Natural killer cell treated with Interleukin-12 subunit alpha and Interleukin-12 subunit beta and Interleukin-15 and Interleukin-18, amount 100 ng/mL, for 72 hours (primary cell): ENCODE measurements around the gene LOXHD1. TPM values are rescaled to one million over a fixed set of nuclear protein-coding genes. Genes with fewer than 3 reads are reported as not detected.
A peak's percentile ranks its signal among the peaks of the same experiment; 100 is the strongest.

Experiments
- ATAC-seq, 2 donors: fragments of 150-1000 bp; cut with Tn5 transposase in 1 of 2; sonication (Bioruptor Pico), chemical (Tn5 transposase) in 1 of 2; 2 replicates each; pipeline ENCODE4 v1.10.0; 2021
- DNase-seq: peaks from one replicate; pipeline ENCODE4 v3.0.0; 2022; ENCODE audit warnings: low spot score
- H3K27ac Mint-ChIP-seq, 2 donors: 1 replicate in 1 of 2; 2 replicates in 1 of 2; pipeline ENCODE4 v1.8.0; 2022; ENCODE audit warnings: mixed read lengths in 2 of 2, mild to moderate bottlenecking in 1 of 2, moderate library complexity in 1 of 2
- H3K27me3 Mint-ChIP-seq, 2 donors: 1 replicate in 1 of 2; 2 replicates in 1 of 2; pipeline ENCODE4 v1.8.0; 2022; ENCODE audit warnings: mixed read lengths in 2 of 2
- H3K36me3 Mint-ChIP-seq: one replicate; pipeline ENCODE4 v1.8.0; 2022; ENCODE audit warnings: mixed read lengths
- H3K4me1 Mint-ChIP-seq, 2 donors: 1 replicate in 1 of 2; 2 replicates in 1 of 2; pipeline ENCODE4 v1.8.0; 2022; ENCODE audit warnings: low read depth in 2 of 2, mixed read lengths in 2 of 2, mild to moderate bottlenecking in 1 of 2
- H3K4me3 Mint-ChIP-seq: one replicate; pipeline ENCODE4 v1.8.0; 2022; ENCODE audit warnings: mixed read lengths
- H3K9me3 Mint-ChIP-seq: 2 replicates; pipeline ENCODE4 v1.8.0; 2022; ENCODE audit warnings: mixed read lengths
- total RNA-seq, 2 donors: library from RNA; stranded (reverse); gene quantifications; one replicate each; pipeline ENCODE4 v1.2.3, GENCODE V29; 2022

The LOXHD1 gene
- total RNA-seq, 2 donors from 2014 or later = not detected

DNA sequence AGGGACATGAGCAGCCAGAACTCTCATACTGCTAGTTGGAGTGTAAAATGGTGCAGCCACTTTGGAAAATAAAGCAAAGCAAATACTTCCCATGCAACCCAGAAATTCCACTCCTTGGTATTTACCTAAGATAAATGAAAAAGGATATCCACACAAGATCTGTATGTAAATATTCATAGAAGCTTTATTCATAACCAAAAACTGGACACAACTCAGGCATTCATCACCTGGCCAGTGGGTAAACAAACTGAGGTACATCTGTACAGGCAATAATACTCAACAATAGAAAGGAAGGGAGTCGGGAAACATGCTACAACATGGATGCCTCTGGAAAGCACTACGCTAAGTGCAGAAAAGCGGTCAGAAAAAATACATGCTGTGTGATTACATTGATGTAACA lies 2.5 kb upstream of the LOXHD1 start:
- no peak for DNase-seq
- Mint-ChIP-seq H3K27ac (no peak overlapping the region), H3K4me3 (no peak overlapping the region), H3K4me1 (no peaks in the 10 kb centered on the region), H3K36me3 (no peaks in the 10 kb centered on the region), H3K9me3 (no peaks in the 10 kb centered on the region), H3K27me3 (peaks cover 4 to 12% of the 10 kb centered on the region in 2 donors)
- no peak for ATAC-seq

GRCh38 chr18:46656326-46657114 lies 500 bp downstream of the LOXHD1 start:
- Mint-ChIP-seq H3K27ac (no peak overlapping the region), H3K27me3 (peaks cover 0 to 2% of the 10 kb centered on the region in 2 donors), H3K4me1 (no peaks in the 10 kb centered on the region), H3K9me3 (no peaks in the 10 kb centered on the region), H3K36me3 (no peaks in the 10 kb centered on the region), H3K4me3 (no peak overlapping the region)
- no peak for DNase-seq
- ATAC-seq = no peak

DNA sequence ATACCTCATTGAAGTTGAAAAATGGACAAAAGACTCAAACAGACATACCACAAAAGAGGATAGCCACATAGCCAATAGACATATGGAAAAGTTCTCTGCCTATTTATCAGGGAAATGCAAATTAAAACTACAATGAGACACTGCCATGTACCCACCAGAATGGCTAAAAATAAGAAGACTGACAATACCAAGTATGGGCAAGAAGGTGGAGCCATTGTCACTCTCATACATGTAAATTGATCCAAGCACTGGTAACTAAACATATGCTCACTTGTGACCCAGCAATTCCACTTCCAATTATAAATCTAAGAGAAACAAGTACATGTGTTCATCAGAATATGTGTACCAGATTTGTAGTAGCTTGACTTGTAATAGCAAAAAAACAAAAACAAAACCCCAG lies 4.6 kb downstream of the LOXHD1 start:
- no peaks in the 10 kb centered on the region for H3K9me3 Mint-ChIP-seq
- H3K36me3 Mint-ChIP-seq = no peaks in the 10 kb centered on the region
- no peaks in the 10 kb centered on the region for H3K4me1 Mint-ChIP-seq
- no peak overlapping the region for H3K4me3 Mint-ChIP-seq
- no peak for ATAC-seq
- H3K27ac Mint-ChIP-seq = no peak overlapping the region
- no peak for DNase-seq
- peaks cover 0 to 2% of the 10 kb centered on the region in 2 donors for H3K27me3 Mint-ChIP-seq

GRCh38 chr18:46650681-46651080 lies 6.3 kb downstream of the LOXHD1 start:
- H3K9me3 Mint-ChIP-seq = no peaks in the 10 kb centered on the region
- no peak overlapping the region for H3K4me3 Mint-ChIP-seq
- no peak for DNase-seq
- H3K27ac Mint-ChIP-seq = no peak overlapping the region
- H3K27me3 Mint-ChIP-seq = peaks cover 2 to 3% of the 10 kb centered on the region in 2 donors
- no peaks in the 10 kb centered on the region for H3K36me3 Mint-ChIP-seq
- ATAC-seq = no peak
- H3K4me1 Mint-ChIP-seq = no peaks in the 10 kb centered on the region

GRCh38 chr18:46649071-46649862 lies 7.8 kb downstream of the LOXHD1 start:
- Mint-ChIP-seq H3K4me3 (no peak overlapping the region), H3K27me3 (peaks cover 2 to 8% of the 10 kb centered on the region in 2 donors), H3K36me3 (no peaks in the 10 kb centered on the region), H3K27ac (no peak overlapping the region), H3K4me1 (no peaks in the 10 kb centered on the region), H3K9me3 (no peaks in the 10 kb centered on the region)
- no peak for DNase-seq
- no peak for ATAC-seq

- Mint-ChIP-seq H3K9me3 (no peaks in the 10 kb centered on the region), H3K27me3 (peaks cover 8 to 19% of the 10 kb centered on the region in 2 donors), H3K4me1 (no peaks in the 10 kb centered on the region), H3K36me3 (no peaks in the 10 kb centered on the region), H3K27ac (no peak overlapping the region), H3K4me3 (no peak overlapping the region)
- ATAC-seq (no peak), DNase-seq (no peak)
These were observed 10.6 kb downstream of the LOXHD1 start for GRCh38 chr18:46646468-46646867.

DNA sequence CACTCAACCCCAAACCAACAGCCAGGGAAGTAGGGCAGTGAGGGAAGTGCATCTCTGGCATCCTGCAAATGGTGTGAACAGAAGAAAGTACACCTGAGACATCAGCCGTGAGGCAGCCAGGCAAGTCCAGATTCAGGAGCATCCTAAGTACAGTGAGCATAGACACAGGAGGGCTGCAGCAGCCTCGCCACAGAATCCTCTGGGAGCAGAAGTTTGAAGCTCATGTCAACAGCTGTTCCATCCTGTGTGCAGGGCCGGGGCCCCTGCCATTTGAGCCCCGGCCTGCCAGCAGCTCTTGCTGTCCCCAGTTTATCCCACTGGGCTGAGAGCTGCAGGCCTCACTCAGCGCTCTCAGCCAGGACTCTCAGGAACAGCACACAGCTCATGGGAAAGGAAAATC lies 14.5 kb downstream of the LOXHD1 start:
- Mint-ChIP-seq H3K27me3 (peaks cover 5 to 19% of the 10 kb centered on the region in 2 donors), H3K36me3 (no peaks in the 10 kb centered on the region), H3K9me3 (no peaks in the 10 kb centered on the region), H3K4me1 (no peaks in the 10 kb centered on the region), H3K4me3 (no peak overlapping the region), H3K27ac (no peak overlapping the region)
- ATAC-seq (no peak), DNase-seq (no peak)

DNA sequence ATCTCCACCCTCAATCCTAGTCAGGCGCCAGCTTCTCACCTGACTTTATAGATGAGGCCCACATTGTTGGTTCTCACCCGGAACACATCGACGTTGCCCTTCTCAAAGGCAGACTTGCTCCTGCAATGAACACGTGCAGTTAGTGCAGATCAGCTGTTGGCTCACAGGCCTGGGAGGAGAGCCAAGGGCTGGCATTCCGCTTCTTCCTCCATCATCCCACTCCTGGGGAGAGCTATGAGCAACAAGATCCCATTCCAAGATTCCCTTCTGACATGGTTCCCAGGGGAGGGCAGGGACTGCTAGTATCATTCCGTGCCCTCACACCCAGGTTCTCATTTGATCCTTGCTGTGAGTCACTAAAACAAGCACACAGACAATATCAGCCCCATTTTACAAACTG lies 15.1 kb downstream of the LOXHD1 start:
- no peak overlapping the region for H3K27ac Mint-ChIP-seq
- H3K4me1 Mint-ChIP-seq = no peaks in the 10 kb centered on the region
- H3K4me3 Mint-ChIP-seq = no peak overlapping the region
- no peaks in the 10 kb centered on the region for H3K9me3 Mint-ChIP-seq
- no peak for ATAC-seq
- no peak for DNase-seq
- no peaks in the 10 kb centered on the region for H3K36me3 Mint-ChIP-seq
- peaks cover 5 to 19% of the 10 kb centered on the region in 2 donors for H3K27me3 Mint-ChIP-seq

GRCh38 chr18:46639386-46639785 lies 17.6 kb downstream of the LOXHD1 start:
- ATAC-seq (no peak), DNase-seq (no peak)
- Mint-ChIP-seq H3K27ac (no peak overlapping the region), H3K4me3 (no peak overlapping the region), H3K36me3 (no peaks in the 10 kb centered on the region), H3K4me1 (no peaks in the 10 kb centered on the region), H3K9me3 (no peaks in the 10 kb centered on the region), H3K27me3 (peaks cover 5 to 12% of the 10 kb centered on the region in 2 donors)

- Mint-ChIP-seq H3K9me3 (peaks cover 4% of the 10 kb centered on the region), H3K4me3 (no peak overlapping the region), H3K36me3 (no peaks in the 10 kb centered on the region), H3K27me3 (peaks cover 0 to 3% of the 10 kb centered on the region in 2 donors), H3K27ac (no peak overlapping the region), H3K4me1 (peaks cover 0 to under 1% of the 10 kb centered on the region in 2 donors)
- ATAC-seq (peak in 1 of 2 donors; percentile 46), DNase-seq (no peak)
These were observed 20.9 kb downstream of the LOXHD1 start for GRCh38 chr18:46636040-46636630.

DNA sequence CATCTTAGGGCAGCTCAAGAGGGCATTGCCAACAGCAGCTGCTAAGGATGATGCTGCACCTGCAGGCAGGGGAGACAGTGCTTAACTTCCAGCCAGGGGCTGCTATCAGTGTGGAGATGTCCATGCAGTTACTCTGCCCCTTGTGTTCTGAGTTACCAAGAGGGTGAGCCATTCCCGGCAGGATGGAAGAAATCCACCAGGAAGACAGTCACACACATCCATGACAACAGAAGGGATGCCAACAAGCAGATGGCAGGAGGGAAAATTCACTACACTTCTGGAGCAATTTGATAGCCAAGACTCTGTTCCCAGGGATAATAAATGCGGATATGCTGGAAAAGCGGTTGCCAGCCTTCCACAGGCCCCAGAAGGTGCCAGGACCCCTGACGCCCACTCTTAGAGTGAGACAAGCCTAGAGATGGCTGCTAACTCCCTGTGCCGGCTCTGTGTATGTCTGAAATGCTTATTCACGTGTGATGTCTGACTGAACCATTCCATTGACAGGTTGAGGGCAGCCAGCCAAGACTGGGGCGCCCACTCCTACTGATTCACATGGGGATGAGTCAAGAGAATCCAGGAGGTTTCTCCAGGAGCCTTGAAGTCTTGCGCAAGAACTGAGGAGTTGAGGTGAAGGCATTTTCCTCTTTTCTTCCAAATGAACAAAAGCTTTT lies 24.5 kb downstream of the LOXHD1 start:
- H3K36me3 Mint-ChIP-seq = no peaks in the 10 kb centered on the region
- peaks cover 4% of the 10 kb centered on the region for H3K9me3 Mint-ChIP-seq
- no peak overlapping the region for H3K4me3 Mint-ChIP-seq
- H3K27ac Mint-ChIP-seq = no peak overlapping the region
- ATAC-seq = no peak
- peaks cover 0 to 3% of the 10 kb centered on the region in 2 donors for H3K27me3 Mint-ChIP-seq
- H3K4me1 Mint-ChIP-seq = peaks cover 13 to 16% of the 10 kb centered on the region in 2 donors
- DNase-seq = no peak

DNA sequence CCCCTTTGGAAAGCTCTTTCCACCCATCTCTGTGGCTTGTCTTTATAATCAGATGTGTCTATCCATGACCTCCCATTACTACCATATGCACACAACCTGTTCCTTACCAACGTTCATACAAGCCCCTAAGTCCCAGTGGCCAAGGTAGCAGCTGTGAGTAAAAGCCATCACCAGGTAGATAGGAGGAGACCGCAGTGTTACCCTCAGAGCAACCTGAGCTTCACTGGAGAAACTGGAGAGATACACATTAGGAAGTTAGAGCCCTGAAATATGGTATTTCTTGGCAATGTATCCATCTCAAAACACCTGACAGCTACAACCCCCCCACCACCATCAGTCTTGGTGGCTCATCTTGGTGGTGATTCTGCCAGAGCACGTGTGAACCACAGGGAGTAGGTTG lies 26.0 kb downstream of the LOXHD1 start:
- H3K4me3 Mint-ChIP-seq = no peak overlapping the region
- ATAC-seq (no peak), DNase-seq (no peak)
- no peak overlapping the region for H3K27ac Mint-ChIP-seq
- H3K27me3 Mint-ChIP-seq = peaks cover 0 to 8% of the 10 kb centered on the region in 2 donors
- peaks cover 4% of the 10 kb centered on the region for H3K9me3 Mint-ChIP-seq
- H3K4me1 Mint-ChIP-seq = peaks cover 13 to 16% of the 10 kb centered on the region in 2 donors
- no peaks in the 10 kb centered on the region for H3K36me3 Mint-ChIP-seq

- DNase-seq = no peak
- peak; percentile 76 to 82 for ATAC-seq
- Mint-ChIP-seq H3K27me3 (peaks cover 0 to 11% of the 10 kb centered on the region in 2 donors), H3K36me3 (no peaks in the 10 kb centered on the region), H3K4me3 (peak overlapping the region; percentile 40), H3K4me1 (peaks cover 15 to 16% of the 10 kb centered on the region in 2 donors), H3K27ac (peak overlapping the region in 1 of 2 donors; percentile 77), H3K9me3 (peaks cover 4% of the 10 kb centered on the region)
These were observed 26.9 kb downstream of the LOXHD1 start for GRCh38 chr18:46630160-46630559.
